Smooth muscle cell of the brain vasculature (primary cell): ENCODE data around the gene GHRL.

Experiments used
- DNase-seq: peaks from one replicate; pipeline ENCODE4 v3.0.0-alpha.2; 2012; ENCODE audit warnings: low read depth, low spot score

Gene GHRL

GRCh38 chr3:10245081-10245712 is 47.5 kb downstream of the GHRL start:
- no peak for DNase-seq

DNA sequence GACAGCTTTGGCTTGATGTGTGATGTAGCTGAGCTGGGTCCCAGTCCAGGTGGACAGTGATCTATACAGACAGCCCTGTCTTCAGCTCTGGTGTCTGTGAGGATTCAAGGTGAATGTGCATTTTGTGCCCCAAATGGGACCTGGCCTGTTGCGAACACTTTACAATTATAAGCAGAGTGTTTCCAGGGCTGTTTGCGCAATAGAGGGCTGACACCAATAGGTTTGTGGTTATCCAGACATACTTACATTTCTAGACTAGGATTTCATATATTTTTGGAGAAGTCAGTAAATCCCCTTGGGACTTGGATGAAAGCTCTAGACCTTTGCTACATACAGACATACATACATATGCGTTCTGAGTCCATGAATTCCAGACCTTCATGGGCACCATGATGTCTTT is 48.7 kb downstream of the GHRL start:
- no peak for DNase-seq

GRCh38 chr3:10242182-10243065 is 50.3 kb downstream of the GHRL start:
- DNase-seq, result no peak

- DNase-seq, result no peak
Observed at GRCh38 chr3:10240799-10241198, 51.9 kb downstream of the GHRL start.

DNA sequence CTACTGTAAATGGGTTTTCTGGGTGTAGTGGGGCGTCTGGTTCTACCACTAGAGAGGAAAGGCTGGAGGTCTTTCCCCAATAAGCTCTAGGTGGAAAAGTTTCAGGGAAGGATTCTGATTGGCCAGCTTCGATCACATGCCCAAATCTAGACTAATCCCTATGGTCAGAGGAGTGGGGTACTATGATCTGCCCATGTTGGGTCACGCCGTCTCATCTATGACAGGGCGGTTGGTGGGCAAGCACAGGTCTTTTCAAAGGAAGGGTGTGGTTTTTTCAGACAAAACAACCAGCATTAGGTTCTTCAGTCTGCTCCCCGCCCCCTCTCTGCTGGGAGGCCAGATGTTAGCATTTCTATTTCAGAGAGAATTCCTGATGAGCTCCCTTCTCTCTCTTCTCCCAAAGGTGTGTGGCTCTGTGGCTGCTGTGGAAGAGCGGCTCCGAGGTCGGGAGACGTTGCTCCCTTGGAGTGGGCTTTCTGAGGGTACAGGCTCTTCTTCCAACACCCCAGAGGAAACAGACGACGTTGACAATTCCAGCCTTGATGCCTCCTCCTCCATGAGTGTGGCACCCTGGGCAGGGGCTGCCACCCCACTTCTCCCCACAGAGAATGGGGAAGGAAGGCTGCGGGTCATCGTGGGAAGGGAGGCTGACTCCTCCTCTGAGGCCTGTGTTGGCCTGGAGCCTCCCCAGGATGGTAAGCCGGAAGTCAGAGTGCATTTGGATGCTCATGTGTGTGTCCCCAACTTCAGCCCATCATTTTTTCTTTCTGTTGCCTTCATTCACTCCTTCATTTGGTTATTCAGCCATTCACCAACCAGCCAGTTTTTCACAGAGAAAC is 54.2 kb downstream of the GHRL start:
- no peak for DNase-seq
